ENCODE results near the gene MCM6. TPM values are rescaled to one million over a fixed set of nuclear protein-coding genes. Genes with fewer than 3 reads are reported as not detected.
A peak's percentile ranks its signal among the peaks of the same experiment; 100 is the strongest.

The MCM6 gene
- total RNA-seq = 100 to 1,000 TPM in 1 of 8 experiments, 10 to 100 TPM in 6, 1 to 10 TPM in 1; 9.1 to 124 (median 19.0) TPM

- 0 to 17% (median 0%) methylated on average over 1 to 30 of the region's 71 CpGs; no CpG with 5 or more reads in 1 of the 10 experiments for WGBS, 10 experiments
- ATAC-seq (replicated peaks in 6 of 8) = peak; percentile 93 to 98 (median 96)
- H3K4me1 ChIP-seq (replicated peaks in 1 of 2) = peaks cover 6 to 17% of the 10 kb centered on the region in 2 donors
- H3K27ac ChIP-seq = peak within 1 kb of the TSS in 1 of 2 donors; percentile 51
- in situ Hi-C loops (cut with MboI; ENCODE audit: low pct_unique_long_range_greater_than_20kb in 2 of 9, low sequenced_read_pairs in 9 of 9, unreplicated experiment in 9 of 9) = loop anchor here in 1 of 9 experiments (25.0 kb wide), 1 partner anchor 1961 kb away; no protein-coding TSS in a partner anchor
- H3K4me3 ChIP-seq = peak within 1 kb of the TSS; percentile 56 to 86 (median 63)
Measured at GRCh38 chr2:135876066-135876711, at the start of gene MCM6. TSS of gene MCM6 (minus strand) at chr2:135876443. CDS start at chr2:135876365, 78 bp downstream.

- Histone ChIP-seq H3K27ac (no peak overlapping the region), H3K4me1 (replicated peaks in 1 of 2) (no peaks in the 10 kb centered on the region), H3K4me3 (no peak overlapping the region)
- in situ Hi-C loops (cut with MboI; ENCODE audit: low pct_unique_long_range_greater_than_20kb in 2 of 9, low sequenced_read_pairs in 9 of 9, unreplicated experiment in 9 of 9) = no loop called here
- WGBS, 10 experiments = 14 to 100% (median 83%) methylated on average over 1 to 2 of the region's 2 CpGs; no CpG with 5 or more reads in 1 of the 10 experiments
- ATAC-seq (replicated peaks in 6 of 8) = no peak
Measured at GRCh38 chr2:135925571-135925970, 49.3 kb upstream of the MCM6 start.

- Histone ChIP-seq H3K27ac (no peak overlapping the region), H3K4me3 (no peak overlapping the region), H3K4me1 (replicated peaks in 1 of 2) (no peaks in the 10 kb centered on the region)
- peak in 3 of 8 experiments; percentile 31 to 68 (median 49) for ATAC-seq (replicated peaks in 6 of 8)
- in situ Hi-C loops (cut with MboI; ENCODE audit: low pct_unique_long_range_greater_than_20kb in 2 of 9, low sequenced_read_pairs in 9 of 9, unreplicated experiment in 9 of 9) = loop anchor here (5.0 to 25.0 kb wide), 6 partner anchors 459 to 1921 kb away; no protein-coding TSS in a partner anchor
- WGBS, 10 experiments = 0 to 75% (median 58%) methylated on average over 1 to 3 of the region's 3 CpGs; no CpG with 5 or more reads in 2 of the 10 experiments
Measured at GRCh38 chr2:135916207-135916606, 40.0 kb upstream of the MCM6 start.

GRCh38 chr2:135914485-135914884 lies 38.2 kb upstream of the MCM6 start:
- WGBS, 10 experiments = 17 to 100% (median 86%) methylated on average over 1 to 3 of the region's 3 CpGs
- in situ Hi-C loops (cut with MboI; ENCODE audit: low pct_unique_long_range_greater_than_20kb in 2 of 9, low sequenced_read_pairs in 9 of 9, unreplicated experiment in 9 of 9) = loop anchor here in 8 of 9 experiments (10.0 to 25.0 kb wide), 5 partner anchors 460 to 1923 kb away; no protein-coding TSS in a partner anchor
- no peaks in the 10 kb centered on the region for H3K4me1 ChIP-seq (replicated peaks in 1 of 2)
- no peak for ATAC-seq (replicated peaks in 6 of 8)
- no peak overlapping the region for H3K4me3 ChIP-seq
- no peak overlapping the region for H3K27ac ChIP-seq

GRCh38 chr2:135913727-135914365 lies 37.6 kb upstream of the MCM6 start:
- H3K27ac ChIP-seq = no peak overlapping the region
- H3K4me1 ChIP-seq (replicated peaks in 1 of 2) = no peaks in the 10 kb centered on the region
- 51 to 85% (median 70%) methylated on average over 2 to 5 of the region's 5 CpGs; no CpG with 5 or more reads in 2 of the 10 experiments for WGBS, 10 experiments
- no peak overlapping the region for H3K4me3 ChIP-seq
- ATAC-seq (replicated peaks in 6 of 8) = peak in 2 of 8 experiments; percentile 29 to 53
- in situ Hi-C loops (cut with MboI; ENCODE audit: low pct_unique_long_range_greater_than_20kb in 2 of 9, low sequenced_read_pairs in 9 of 9, unreplicated experiment in 9 of 9) = loop anchor here in 8 of 9 experiments (10.0 to 25.0 kb wide), 5 partner anchors 461 to 1923 kb away; no protein-coding TSS in a partner anchor

GRCh38 chr2:135909976-135910375 lies 33.7 kb upstream of the MCM6 start:
- in situ Hi-C loops (cut with MboI; ENCODE audit: low pct_unique_long_range_greater_than_20kb in 2 of 9, low sequenced_read_pairs in 9 of 9, unreplicated experiment in 9 of 9) = loop anchor here in 8 of 9 experiments (10.0 to 25.0 kb wide), 5 partner anchors 465 to 1927 kb away; no protein-coding TSS in a partner anchor
- H3K4me3 ChIP-seq = no peak overlapping the region
- H3K4me1 ChIP-seq (replicated peaks in 1 of 2) = no peaks in the 10 kb centered on the region
- peak in 2 of 8 experiments; percentile 62 to 68 for ATAC-seq (replicated peaks in 6 of 8)
- H3K27ac ChIP-seq = no peak overlapping the region

GRCh38 chr2:135905679-135906078 lies 29.4 kb upstream of the MCM6 start:
- in situ Hi-C loops (cut with MboI; ENCODE audit: low pct_unique_long_range_greater_than_20kb in 2 of 9, low sequenced_read_pairs in 9 of 9, unreplicated experiment in 9 of 9) = loop anchor here in 5 of 9 experiments (25.0 kb wide), 2 partner anchors 482 to 1932 kb away; no protein-coding TSS in a partner anchor
- ATAC-seq (replicated peaks in 6 of 8) = no peak
- Histone ChIP-seq H3K4me1 (replicated peaks in 1 of 2) (no peaks in the 10 kb centered on the region), H3K27ac (no peak overlapping the region), H3K4me3 (no peak overlapping the region)

GRCh38 chr2:135904341-135904989 lies 28.2 kb upstream of the MCM6 start:
- in situ Hi-C loops (cut with MboI; ENCODE audit: low pct_unique_long_range_greater_than_20kb in 2 of 9, low sequenced_read_pairs in 9 of 9, unreplicated experiment in 9 of 9) = loop anchor here in 5 of 9 experiments (25.0 kb wide), 2 partner anchors 483 to 1933 kb away; no protein-coding TSS in a partner anchor
- Histone ChIP-seq H3K4me3 (no peak overlapping the region), H3K4me1 (replicated peaks in 1 of 2) (no peaks in the 10 kb centered on the region), H3K27ac (no peak overlapping the region)
- peak in 2 of 8 experiments; percentile 81 to 85 for ATAC-seq (replicated peaks in 6 of 8)
- WGBS, 10 experiments = 83 to 100% (median 100%) methylated on average over 1 to 4 of the region's 4 CpGs

- in situ Hi-C loops (cut with MboI; ENCODE audit: low pct_unique_long_range_greater_than_20kb in 2 of 9, low sequenced_read_pairs in 9 of 9, unreplicated experiment in 9 of 9) = loop anchor here in 5 of 9 experiments (25.0 kb wide), 2 partner anchors 484 to 1934 kb away; no protein-coding TSS in a partner anchor
- 75 to 100% (median 99%) methylated on average over 1 to 3 of the region's 3 CpGs; no CpG with 5 or more reads in 4 of the 10 experiments for WGBS, 10 experiments
- Histone ChIP-seq H3K27ac (no peak overlapping the region), H3K4me1 (replicated peaks in 1 of 2) (no peaks in the 10 kb centered on the region), H3K4me3 (no peak overlapping the region)
- no peak for ATAC-seq (replicated peaks in 6 of 8)
Measured at GRCh38 chr2:135903650-135904049, 27.4 kb upstream of the MCM6 start.

- in situ Hi-C loops (cut with MboI; ENCODE audit: low pct_unique_long_range_greater_than_20kb in 2 of 9, low sequenced_read_pairs in 9 of 9, unreplicated experiment in 9 of 9) = loop anchor here in 1 of 9 experiments (25.0 kb wide), 1 partner anchor 1938 kb away; no protein-coding TSS in a partner anchor
Measured at GRCh38 chr2:135899567-135899966, 23.3 kb upstream of the MCM6 start.

GRCh38 chr2:135898234-135898786 lies 22.1 kb upstream of the MCM6 start:
- ATAC-seq (replicated peaks in 6 of 8) = no peak
- in situ Hi-C loops (cut with MboI; ENCODE audit: low pct_unique_long_range_greater_than_20kb in 2 of 9, low sequenced_read_pairs in 9 of 9, unreplicated experiment in 9 of 9) = loop anchor here in 1 of 9 experiments (25.0 kb wide), 1 partner anchor 1939 kb away; no protein-coding TSS in a partner anchor
- no peaks in the 10 kb centered on the region for H3K4me1 ChIP-seq (replicated peaks in 1 of 2)
- 92 to 100% (median 96%) methylated on average over 1 to 3 of the region's 3 CpGs; no CpG with 5 or more reads in 6 of the 10 experiments for WGBS, 10 experiments
- no peak overlapping the region for H3K27ac ChIP-seq
- no peak overlapping the region for H3K4me3 ChIP-seq

More at GRCh38 chr2:135899567-135899966, 23.3 kb upstream of the MCM6 start:
- Histone ChIP-seq H3K27ac (no peak overlapping the region), H3K4me1 (replicated peaks in 1 of 2) (no peaks in the 10 kb centered on the region), H3K4me3 (no peak overlapping the region)
- ATAC-seq (replicated peaks in 6 of 8) = no peak
- 39 to 100% (median 69%) methylated on average over 1 to 4 of the region's 4 CpGs for WGBS, 10 experiments

GRCh38 chr2:135894930-135895329 lies 18.7 kb upstream of the MCM6 start:
- 44 to 100% (median 67%) methylated on average over 1 of the region's 1 CpG; no CpG with 5 or more reads in 5 of the 10 experiments for WGBS, 10 experiments
- peak in 3 of 8 experiments; percentile 68 to 86 (median 73) for ATAC-seq (replicated peaks in 6 of 8)

More at GRCh38 chr2:135894930-135895329, 18.7 kb upstream of the MCM6 start:
- Histone ChIP-seq H3K4me1 (replicated peaks in 1 of 2) (no peaks in the 10 kb centered on the region), H3K4me3 (no peak overlapping the region), H3K27ac (no peak overlapping the region)
- in situ Hi-C loops (cut with MboI; ENCODE audit: low pct_unique_long_range_greater_than_20kb in 2 of 9, low sequenced_read_pairs in 9 of 9, unreplicated experiment in 9 of 9) = loop anchor here in 1 of 9 experiments (25.0 kb wide), 1 partner anchor 1942 kb away; no protein-coding TSS in a partner anchor
